ACC112 (cell line): ENCODE results near the gene GABRR3.

Experiments used
- H2AFZ ChIP-seq: fragments of 200-600 bp; sonication (generic); one replicate; pipeline ENCODE4 v1.6.0; 2017; ENCODE audit warnings: antibody characterized with exemption, low read length; ENCODE audit not compliant: unreplicated experiment
- H3K27ac ChIP-seq: fragments of 200-600 bp; sonication (generic); 2 replicates; pipeline ENCODE4 v1.5.1; 2014; ENCODE audit warnings: low read depth, mild to moderate bottlenecking, antibody characterized with exemption, low read length, moderate library complexity
- H3K27me3 ChIP-seq: fragments of 200-600 bp; sonication (generic); 2 replicates; pipeline ENCODE4 v1.6.1; 2014; ENCODE audit warnings: mild to moderate bottlenecking, antibody characterized with exemption, low read length, moderate library complexity, mixed read lengths; ENCODE audit not compliant: insufficient read depth
- H3K36me3 ChIP-seq: fragments of 200-600 bp; sonication (generic); 2 replicates; pipeline ENCODE4 v1.6.1; 2016; ENCODE audit warnings: mild to moderate bottlenecking, antibody characterized with exemption, low read length, moderate library complexity, mixed read lengths; ENCODE audit not compliant: insufficient read depth
- H3K4me1 ChIP-seq: fragments of 200-600 bp; sonication (generic); one replicate; pipeline ENCODE4 v1.6.1; 2016; ENCODE audit warnings: low read length, mixed read lengths; ENCODE audit not compliant: insufficient read depth, unreplicated experiment, control insufficient read depth
- H3K4me3 ChIP-seq: fragments of 200-600 bp; sonication (generic); 2 replicates; pipeline ENCODE4 v1.5.1; 2014; ENCODE audit warnings: mild to moderate bottlenecking, low read depth, low read length
- H3K79me2 ChIP-seq: fragments of 200-600 bp; sonication (generic); one replicate; pipeline ENCODE4 v1.6.0; 2016; ENCODE audit warnings: low read length; ENCODE audit not compliant: control insufficient read depth, unreplicated experiment, insufficient read depth

The GABRR3 gene

DNA sequence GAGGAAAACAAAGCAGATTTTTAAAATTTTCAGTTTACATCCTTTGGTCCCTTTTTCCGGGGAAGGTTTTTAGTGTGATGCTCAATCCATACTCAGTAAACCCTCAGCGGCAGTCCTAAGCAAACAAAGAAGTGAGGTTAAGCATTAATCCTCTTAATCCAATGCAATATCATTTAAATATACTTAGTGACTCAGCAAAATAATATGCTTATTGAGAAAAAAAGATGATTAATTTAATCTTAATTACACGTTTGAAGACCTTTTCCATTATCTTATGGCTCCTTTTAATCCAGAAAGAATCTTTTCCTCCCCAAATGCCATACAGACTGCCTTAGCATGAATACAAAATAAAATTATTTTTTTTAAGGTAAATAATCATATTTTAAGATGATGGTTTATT, at the start of gene GABRR3:
Gene GABRR3 (minus strand): TSS at position 108 of the 400 bp plus-strand sequence. CDS start 328 bp downstream, outside the sequence.
- Histone ChIP-seq H2AFZ (no peak within 1 kb of the TSS), H3K4me1 (peaks cover 9% of the 10 kb centered on the region), H3K27ac (no peak within 1 kb of the TSS)

DNA sequence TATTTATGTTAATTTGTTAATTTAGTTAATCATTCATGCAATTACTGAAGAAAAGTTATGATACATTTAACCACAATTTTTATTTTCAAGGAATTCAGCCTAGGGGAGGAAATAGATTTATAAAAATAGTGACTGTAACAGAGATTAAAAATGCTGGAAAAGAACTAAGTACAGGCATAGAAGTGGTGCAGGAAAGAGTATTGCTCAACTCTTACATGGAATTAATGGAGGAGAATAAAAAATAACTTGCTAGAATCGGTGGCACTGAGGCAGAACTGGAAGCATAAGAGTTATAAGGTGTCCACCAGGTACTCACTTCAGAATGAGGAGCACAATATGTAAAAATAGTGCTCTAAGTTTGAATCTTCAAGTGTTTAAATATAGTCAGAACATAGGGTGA, 38.4 kb upstream of the GABRR3 start:
- H3K4me1 ChIP-seq, result no peaks in the 10 kb centered on the region
- H3K27me3 ChIP-seq, result peaks cover 22% of the 10 kb centered on the region; the same call in 1 of the 2 replicates
- H3K79me2 ChIP-seq, result no peaks in the 10 kb centered on the region
- no peak overlapping the region for H3K27ac ChIP-seq
- no peak overlapping the region for H3K4me3 ChIP-seq
- H3K36me3 ChIP-seq, result no peaks in the 10 kb centered on the region
- no peak overlapping the region for H2AFZ ChIP-seq

More for the DNA sequence above, at the start of gene GABRR3:
- H3K27me3 ChIP-seq, result peaks cover 63% of the 10 kb centered on the region
- H3K4me3 ChIP-seq, result no peak within 1 kb of the TSS
- no peaks in the 10 kb centered on the region for H3K79me2 ChIP-seq
- no peaks in the 10 kb centered on the region for H3K36me3 ChIP-seq

DNA sequence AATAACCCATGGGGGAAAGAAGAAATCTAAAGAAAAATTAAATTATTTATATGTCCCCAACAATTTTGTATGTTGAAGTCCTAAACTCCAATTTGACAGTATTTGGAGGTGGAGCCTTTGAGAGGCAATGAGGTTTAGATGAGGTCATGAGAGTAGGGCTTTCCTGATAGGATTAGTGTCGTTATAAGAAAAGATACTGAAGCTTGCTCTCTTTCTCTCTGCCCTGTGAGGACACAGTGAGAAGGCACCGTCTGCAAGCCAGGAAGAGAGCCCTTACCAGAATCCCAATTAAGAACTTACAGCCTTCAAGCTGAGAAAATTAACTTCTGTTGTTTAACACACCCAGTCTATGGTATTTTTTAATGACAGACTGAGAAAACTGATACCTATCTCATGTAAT, 35.7 kb upstream of the GABRR3 start:
- Histone ChIP-seq H3K4me3 (no peak overlapping the region), H3K4me1 (no peaks in the 10 kb centered on the region), H2AFZ (no peak overlapping the region), H3K27me3 (peaks cover 35% of the 10 kb centered on the region), H3K79me2 (no peaks in the 10 kb centered on the region), H3K36me3 (no peaks in the 10 kb centered on the region), H3K27ac (no peak overlapping the region)

DNA sequence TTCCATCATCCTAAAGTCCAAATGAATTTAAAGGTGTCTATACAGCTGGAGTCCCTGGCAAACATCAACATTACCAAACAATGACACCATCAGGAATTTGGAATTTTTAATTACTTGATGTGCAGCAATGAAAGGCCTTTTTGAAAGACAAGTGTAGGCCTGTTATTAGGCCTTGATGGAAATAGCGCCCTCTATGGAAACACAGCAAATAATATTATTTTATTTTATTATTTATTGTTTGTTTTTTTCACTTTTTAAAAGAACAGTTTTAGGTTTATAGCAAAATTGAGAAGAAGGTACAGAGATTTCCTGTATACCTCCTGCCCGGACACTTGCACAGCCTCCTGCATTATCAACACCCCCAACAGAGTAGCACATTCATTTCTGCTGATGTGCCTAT, 33.7 kb upstream of the GABRR3 start:
- Histone ChIP-seq H2AFZ (no peak overlapping the region), H3K27ac (no peak overlapping the region)

DNA sequence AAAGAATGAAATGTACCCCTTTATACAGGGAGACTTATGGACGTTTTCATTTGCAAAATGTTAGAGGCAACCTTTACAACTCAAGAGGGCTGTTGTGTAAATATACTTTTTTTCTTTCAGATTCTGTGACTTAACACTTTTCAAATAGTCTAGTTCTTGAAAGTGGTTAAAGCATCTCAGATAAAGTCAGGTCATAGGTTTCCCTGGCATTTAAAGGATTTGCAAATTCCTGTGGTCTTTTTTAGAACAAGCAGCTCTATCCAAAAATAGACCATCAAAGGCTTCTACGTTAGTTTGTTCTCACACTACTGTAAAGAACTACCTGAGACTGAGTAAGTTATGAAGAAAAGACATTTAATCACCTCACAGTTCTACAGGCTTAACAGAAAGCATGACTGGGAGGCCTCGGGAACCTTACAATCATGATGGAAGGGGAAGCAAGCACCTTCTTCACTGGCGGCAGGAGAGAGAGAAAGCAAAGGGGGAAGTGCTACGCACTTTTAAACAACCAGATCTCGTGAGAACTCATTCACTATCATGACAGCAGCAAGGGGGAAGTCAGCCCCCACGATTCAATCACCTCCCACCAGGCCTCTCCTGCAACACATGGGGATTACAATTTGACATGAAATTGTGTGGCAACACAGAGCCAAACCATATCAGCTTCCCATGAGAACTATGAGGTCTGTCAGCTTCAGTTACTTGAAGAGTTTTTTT, 23.3 kb upstream of the GABRR3 start:
- Histone ChIP-seq H3K27ac (no peak overlapping the region), H3K27me3 (peaks cover 39% of the 10 kb centered on the region), H2AFZ (no peak overlapping the region), H3K79me2 (no peaks in the 10 kb centered on the region), H3K36me3 (no peaks in the 10 kb centered on the region), H3K4me1 (no peaks in the 10 kb centered on the region), H3K4me3 (no peak overlapping the region)

More for the DNA sequence above, 33.7 kb upstream of the GABRR3 start:
- Histone ChIP-seq H3K4me3 (no peak overlapping the region), H3K36me3 (no peaks in the 10 kb centered on the region), H3K79me2 (no peaks in the 10 kb centered on the region), H3K4me1 (no peaks in the 10 kb centered on the region), H3K27me3 (peaks cover 42% of the 10 kb centered on the region)

DNA sequence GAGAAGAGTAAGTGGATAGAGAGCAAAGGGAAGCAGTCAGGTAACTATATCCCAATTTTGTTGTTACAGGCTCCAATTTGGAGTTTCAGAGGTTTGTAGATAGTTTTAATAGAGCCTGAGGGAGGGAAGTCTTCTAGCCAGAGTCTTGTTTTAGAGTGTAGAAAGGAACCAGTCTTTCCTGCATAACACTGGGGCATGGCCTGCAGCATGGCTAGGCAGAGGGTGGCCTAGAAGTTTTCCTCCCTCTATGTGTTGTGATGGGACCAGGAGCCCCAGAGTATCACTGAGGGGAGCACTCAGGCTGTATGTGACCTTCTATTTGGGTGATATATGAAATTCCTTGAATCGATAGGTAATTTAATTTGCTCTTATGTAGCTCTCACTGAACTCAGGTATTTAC, 22.5 kb upstream of the GABRR3 start:
- Histone ChIP-seq H3K4me1 (no peaks in the 10 kb centered on the region), H3K27ac (no peak overlapping the region), H2AFZ (no peak overlapping the region), H3K27me3 (peaks cover 36% of the 10 kb centered on the region), H3K79me2 (no peaks in the 10 kb centered on the region), H3K36me3 (no peaks in the 10 kb centered on the region), H3K4me3 (no peak overlapping the region)

DNA sequence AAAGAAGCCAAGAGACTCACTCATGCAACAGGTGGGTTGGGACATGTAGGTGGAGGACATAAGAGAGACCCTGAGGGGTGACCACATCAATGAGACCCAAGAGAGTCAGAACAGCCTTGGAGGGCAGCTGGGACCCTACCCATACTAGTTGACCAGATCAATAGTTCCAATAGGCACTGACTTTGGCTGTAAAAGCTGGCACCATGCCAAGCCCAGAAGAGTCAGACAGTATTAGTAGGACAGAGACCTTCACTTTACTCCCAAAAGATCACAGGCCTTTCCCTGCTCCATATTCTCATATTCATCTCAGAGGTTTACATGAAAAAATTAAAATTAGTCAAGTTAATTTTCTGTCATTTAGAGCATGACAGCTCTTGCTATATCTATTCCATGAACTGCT, 20.9 kb upstream of the GABRR3 start:
- Histone ChIP-seq H3K27me3 (peaks cover 35% of the 10 kb centered on the region), H3K36me3 (no peaks in the 10 kb centered on the region), H3K27ac (no peak overlapping the region), H3K79me2 (no peaks in the 10 kb centered on the region), H3K4me1 (no peaks in the 10 kb centered on the region), H2AFZ (no peak overlapping the region), H3K4me3 (no peak overlapping the region)

DNA sequence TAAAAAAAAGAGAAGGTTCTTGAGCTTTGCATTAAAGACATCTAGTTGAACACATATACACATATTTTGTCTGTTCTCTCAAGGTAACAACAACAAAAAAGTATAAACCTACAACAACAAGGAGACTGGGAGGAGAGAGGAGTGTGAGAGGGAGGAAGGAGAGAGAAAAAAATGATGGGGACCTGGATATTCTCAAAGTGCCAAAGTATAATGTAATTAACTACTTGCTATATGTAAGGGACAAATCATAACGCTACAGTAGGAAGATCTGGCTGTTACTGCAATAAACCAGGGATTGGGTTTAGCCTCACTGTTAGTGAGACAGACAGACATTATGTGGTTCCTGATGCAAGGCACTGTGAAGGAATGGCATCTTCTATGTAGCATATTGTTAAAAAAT, 14.2 kb upstream of the GABRR3 start:
- H3K36me3 ChIP-seq, result no peaks in the 10 kb centered on the region
- no peak overlapping the region for H2AFZ ChIP-seq
- H3K4me3 ChIP-seq, result no peak overlapping the region
- H3K27me3 ChIP-seq, result peaks cover 54% of the 10 kb centered on the region
- no peak overlapping the region for H3K27ac ChIP-seq
- H3K4me1 ChIP-seq, result no peaks in the 10 kb centered on the region
- H3K79me2 ChIP-seq, result no peaks in the 10 kb centered on the region

DNA sequence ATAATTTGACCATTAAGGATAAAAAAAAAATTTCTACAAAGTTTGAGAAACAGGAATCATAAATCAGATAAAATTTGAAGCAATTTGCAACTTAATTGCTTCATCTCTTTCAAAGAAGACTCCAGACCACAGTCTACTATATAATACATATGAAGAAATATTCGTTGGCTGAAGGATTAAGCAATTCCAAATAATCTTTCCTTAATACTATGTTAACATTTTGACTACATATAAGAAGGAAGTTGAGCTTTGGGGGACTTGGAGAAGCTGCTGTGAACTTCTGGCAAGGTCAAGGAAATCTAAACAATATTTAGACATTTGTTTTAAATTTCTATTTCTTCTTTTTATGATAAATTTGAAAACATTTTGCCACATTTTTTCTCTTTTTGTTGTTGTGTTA, 13.5 kb upstream of the GABRR3 start:
- no peak overlapping the region for H2AFZ ChIP-seq
- H3K36me3 ChIP-seq, result no peaks in the 10 kb centered on the region
- no peaks in the 10 kb centered on the region for H3K4me1 ChIP-seq
- no peak overlapping the region for H3K4me3 ChIP-seq
- no peaks in the 10 kb centered on the region for H3K79me2 ChIP-seq
- H3K27ac ChIP-seq, result no peak overlapping the region
- peaks cover 59% of the 10 kb centered on the region for H3K27me3 ChIP-seq

DNA sequence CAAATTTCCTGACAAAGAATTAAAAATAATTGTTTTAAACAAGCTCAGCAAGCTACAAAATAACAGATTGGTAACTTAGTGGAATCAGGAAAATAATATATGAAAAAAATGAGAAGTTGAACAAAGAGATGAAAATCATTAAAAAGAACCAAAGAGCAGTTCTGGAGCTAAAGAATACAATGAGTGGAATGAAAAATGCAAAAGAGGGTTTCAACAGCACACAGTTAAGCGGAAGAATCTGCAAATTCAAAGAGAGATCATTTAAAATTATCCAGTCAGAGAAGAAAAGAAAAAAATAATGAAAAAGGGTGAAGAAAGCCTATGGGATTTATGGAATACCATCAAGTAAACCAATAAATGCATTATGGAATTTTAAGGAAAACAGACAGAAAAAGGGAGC, 6.2 kb upstream of the GABRR3 start:
- Histone ChIP-seq H3K4me1 (peaks cover 9% of the 10 kb centered on the region), H3K4me3 (no peak overlapping the region), H3K27ac (no peak overlapping the region), H3K27me3 (peaks cover 67% of the 10 kb centered on the region), H3K79me2 (no peaks in the 10 kb centered on the region), H3K36me3 (no peaks in the 10 kb centered on the region), H2AFZ (no peak overlapping the region)

DNA sequence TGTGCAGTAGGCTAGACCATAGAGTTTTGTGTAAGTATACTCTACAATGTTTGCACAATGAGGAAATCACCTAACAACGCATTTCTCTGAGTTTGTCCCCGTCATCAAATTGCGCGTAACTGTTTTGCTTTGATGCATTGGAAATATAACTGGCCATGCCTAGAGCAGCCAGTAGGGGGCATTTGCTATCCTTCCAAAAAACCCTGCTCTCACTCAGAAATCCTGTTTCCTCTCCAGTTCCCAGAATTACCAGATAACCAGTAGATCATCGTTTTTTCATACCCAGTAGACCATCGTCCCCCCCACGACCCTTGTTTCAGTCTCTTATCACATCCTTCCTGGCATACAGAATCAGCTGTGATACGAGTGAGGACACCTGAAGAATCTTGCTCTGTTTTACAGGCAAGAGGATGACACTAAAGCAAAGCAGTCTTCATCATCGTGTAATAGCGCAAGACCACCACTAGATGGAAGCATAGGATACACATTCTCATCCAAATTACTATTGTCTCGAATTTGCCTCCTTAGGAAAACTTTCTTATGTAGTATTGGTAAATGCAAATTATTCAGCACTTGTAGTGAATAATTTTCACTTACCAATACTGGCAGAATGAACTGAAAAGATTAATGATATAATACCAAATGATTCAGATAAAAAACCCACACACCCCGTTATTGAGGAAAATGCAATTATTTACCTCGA, 4.4 kb upstream of the GABRR3 start:
- H2AFZ ChIP-seq, result peak overlapping the region; percentile 94
- H3K4me3 ChIP-seq, result peak overlapping the region; percentile 73
- no peaks in the 10 kb centered on the region for H3K36me3 ChIP-seq
- H3K4me1 ChIP-seq, result peaks cover 9% of the 10 kb centered on the region
- no peaks in the 10 kb centered on the region for H3K79me2 ChIP-seq
- H3K27ac ChIP-seq, result no peak overlapping the region
- peaks cover 69% of the 10 kb centered on the region for H3K27me3 ChIP-seq
